Natural killer cell treated with Interleukin-12 subunit alpha and Interleukin-12 subunit beta and Interleukin-15 and Interleukin-18, amount 100 ng/mL, for 72 hours (primary cell): ENCODE data around the gene DNAJC25. TPM values are rescaled to one million over a fixed set of nuclear protein-coding genes. Genes with fewer than 3 reads are reported as not detected.

Experiments
- total RNA-seq, 2 donors: library from RNA; stranded (reverse); gene quantifications; one replicate each; pipeline ENCODE4 v1.2.3, GENCODE V29; 2022

DNAJC25 gene
- total RNA-seq, 2 donors from 2014 or later, result 7.0 to 7.2 TPM

Other genes with a start within 250 kb of the DNAJC25 start
- 100 to 1,000 TPM in 1 of 2 donors, 10 to 100 TPM in 1; 97.6 to 114 TPM for gene ECPAS, start 147.0 kb upstream of the DNAJC25 start, total RNA-seq
- gene ZNF483, start 106.2 kb upstream of the DNAJC25 start, total RNA-seq, result 1 to 10 TPM; 2.8 to 4.3 TPM
- gene PTGR1, start 31.7 kb upstream of the DNAJC25 start, total RNA-seq, result not detected
- 10 to 100 TPM; 22.0 to 23.0 TPM for gene GNG10, start 30.3 kb downstream of the DNAJC25 start, total RNA-seq
- gene SHOC1, start 163.6 kb downstream of the DNAJC25 start, total RNA-seq, result not detected